ENCODE measurements around the gene RPRD1B.

The RPRD1B gene

GRCh38 chr20:38032585-38033329 is 789 bp upstream of the RPRD1B start:
- DNase-seq (ENCODE audit: low spot score) = peak; percentile 71

GRCh38 chr20:38034108-38034649 is 633 bp downstream of the RPRD1B start:
- no peak for TF ChIP-seq CTCF (IDR thresholded peaks at IDR 0.05; ENCODE audit: extremely low read depth, missing control alignments)

More at GRCh38 chr20:38032585-38033329, 789 bp upstream of the RPRD1B start:
- no peak for TF ChIP-seq CTCF (IDR thresholded peaks at IDR 0.05; ENCODE audit: extremely low read depth, missing control alignments)

DNA sequence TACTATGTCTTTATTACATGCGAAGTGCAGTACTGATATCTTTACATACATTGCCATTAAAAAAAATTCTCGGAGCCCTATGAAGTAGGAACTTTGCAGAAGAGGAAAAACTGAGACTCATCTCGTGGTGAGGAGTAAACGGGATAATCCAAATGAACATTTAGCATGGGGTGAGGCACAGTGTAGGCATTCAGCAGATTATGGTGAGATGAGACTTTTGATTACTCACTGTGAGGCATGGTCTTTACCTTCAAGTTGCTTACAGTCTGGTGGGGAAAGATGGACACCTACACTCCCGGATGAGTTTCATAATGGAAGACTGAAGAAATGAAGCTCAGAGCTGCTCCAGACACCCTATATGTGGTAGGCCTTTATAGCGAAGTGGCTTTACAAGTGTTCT is 1.4 kb downstream of the RPRD1B start:
- no peak for TF ChIP-seq CTCF (IDR thresholded peaks at IDR 0.05; ENCODE audit: extremely low read depth, missing control alignments)
- no peak for DNase-seq (ENCODE audit: low spot score)

More at GRCh38 chr20:38034108-38034649, 633 bp downstream of the RPRD1B start:
- no peak for DNase-seq (ENCODE audit: low spot score)

- TF ChIP-seq CTCF (IDR thresholded peaks at IDR 0.05; ENCODE audit: extremely low read depth, missing control alignments) = no peak
- no peak for DNase-seq (ENCODE audit: low spot score)
Measured at GRCh38 chr20:38036366-38036765, 2.8 kb downstream of the RPRD1B start.

- DNase-seq (ENCODE audit: low spot score) = no peak
- no peak for TF ChIP-seq CTCF (IDR thresholded peaks at IDR 0.05; ENCODE audit: extremely low read depth, missing control alignments)
Measured at GRCh38 chr20:38040276-38040675, 6.7 kb downstream of the RPRD1B start.

- no peak for TF ChIP-seq CTCF (IDR thresholded peaks at IDR 0.05; ENCODE audit: extremely low read depth, missing control alignments)
- no peak for DNase-seq (ENCODE audit: low spot score)
Measured at GRCh38 chr20:38043512-38044300, 10.2 kb downstream of the RPRD1B start.

DNA sequence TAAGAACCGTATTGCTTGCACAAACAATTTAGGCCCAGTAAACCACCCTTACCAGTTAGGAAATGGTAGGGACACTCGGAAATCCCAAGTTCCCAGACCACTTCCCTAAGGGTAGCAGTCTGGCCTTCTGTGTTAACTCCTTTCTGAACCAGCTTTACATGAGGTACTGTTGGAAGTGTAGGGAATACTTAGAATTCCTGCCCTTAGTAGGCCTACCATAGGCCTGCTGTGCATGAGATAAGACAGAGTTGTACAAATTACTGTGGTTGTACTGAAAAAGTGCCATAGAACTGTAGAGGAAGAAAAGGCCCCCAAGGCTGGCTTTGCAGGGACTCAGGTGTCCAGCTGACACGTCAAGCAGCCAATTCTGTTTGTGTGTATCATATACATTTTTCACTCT is 11.1 kb downstream of the RPRD1B start:
- DNase-seq (ENCODE audit: low spot score) = no peak
- TF ChIP-seq CTCF (IDR thresholded peaks at IDR 0.05; ENCODE audit: extremely low read depth, missing control alignments) = no peak
